GM23338 (cell line): ENCODE data around the gene HHIPL1. TPM values are rescaled to one million over a fixed set of nuclear protein-coding genes. Genes with fewer than 3 reads are reported as not detected.

Experiments used
- ATAC-seq: fragments of 200-7000 bp; cut with Tn5 transposase; 3 replicates; pipeline ENCODE4 v1.9.1; 2020
- DNase-seq: peaks from one replicate; pipeline ENCODE4 v3.0.0-alpha.2; 2015; ENCODE audit warnings: low spot score
- H2AFZ ChIP-seq: fragments of 200-600 bp; sonication (generic); 2 replicates; pipeline ENCODE4 v1.8.0; 2016; ENCODE audit warnings: antibody characterized with exemption, mild to moderate bottlenecking, moderate library complexity
- H3F3A ChIP-seq: fragments of 200-600 bp; sonication (generic); replicated peaks from 2 replicates; pipeline ENCODE4 v1.8.0; 2017; ENCODE audit warnings: antibody characterized with exemption, mixed run types, low read depth
- H3K27ac ChIP-seq: fragments of 200-600 bp; sonication (generic); 2 replicates; pipeline ENCODE4 v1.6.1; 2016; ENCODE audit warnings: low read depth
- H3K27me3 ChIP-seq: fragments of 200-600 bp; sonication (generic); 2 replicates; pipeline ENCODE4 v1.8.0; 2016; ENCODE audit warnings: mild to moderate bottlenecking, mixed run types, moderate library complexity; ENCODE audit not compliant: insufficient read depth
- H3K36me3 ChIP-seq: fragments of 200-600 bp; sonication (generic); 2 replicates; pipeline ENCODE4 v1.8.0; 2016; ENCODE audit warnings: mild to moderate bottlenecking; ENCODE audit not compliant: insufficient read depth
- H3K4me1 ChIP-seq: fragments of 200-600 bp; sonication (generic); 2 replicates; pipeline ENCODE4 v1.8.0; 2016; ENCODE audit warnings: mild to moderate bottlenecking, moderate library complexity; ENCODE audit not compliant: insufficient read depth
- H3K4me2 ChIP-seq: fragments of 200-600 bp; sonication (generic); 2 replicates; pipeline ENCODE4 v1.7.1; 2017; ENCODE audit warnings: mixed run types
- H3K4me3 ChIP-seq: fragments of 200-600 bp; sonication (generic); 2 replicates; pipeline ENCODE4 v1.6.1; 2016; ENCODE audit warnings: mixed run types
- H3K79me2 ChIP-seq: fragments of 200-600 bp; sonication (generic); replicated peaks from 2 replicates; pipeline ENCODE4 v1.8.0; 2017; ENCODE audit warnings: mild to moderate bottlenecking; ENCODE audit not compliant: insufficient read depth
- H3K9me2 ChIP-seq: fragments of 200-600 bp; sonication (generic); 2 replicates; pipeline ENCODE4 v1.8.0; 2017; ENCODE audit not compliant: insufficient read depth
- H4K20me1 ChIP-seq: fragments of 200-600 bp; sonication (generic); replicated peaks from 2 replicates; pipeline ENCODE4 v1.8.0; 2017; ENCODE audit warnings: mild to moderate bottlenecking; ENCODE audit not compliant: insufficient read depth
- H3K27ac Mint-ChIP-seq: 2 replicates; pipeline ENCODE4 v1.8.0; 2020; ENCODE audit warnings: inconsistent platforms, mild to moderate bottlenecking, moderate library complexity, mixed read lengths
- H3K27me3 Mint-ChIP-seq: 3 replicates; pipeline ENCODE4 v1.8.0; 2022; ENCODE audit warnings: low read depth, mild to moderate bottlenecking, moderate library complexity, mixed read lengths, inconsistent platforms; ENCODE audit not compliant: insufficient read depth, poor library complexity
- H3K36me3 Mint-ChIP-seq: 3 replicates; pipeline ENCODE4 v1.8.0; 2021; ENCODE audit warnings: low read depth, mild to moderate bottlenecking, inconsistent platforms, moderate library complexity, mixed read lengths
- H3K4me1 Mint-ChIP-seq: 3 replicates; pipeline ENCODE4 v1.8.0; 2020; ENCODE audit warnings: mild to moderate bottlenecking, inconsistent platforms, mixed read lengths
- H3K4me3 Mint-ChIP-seq: 3 replicates; pipeline ENCODE4 v1.8.0; 2021; ENCODE audit warnings: moderate library complexity, mild to moderate bottlenecking, inconsistent platforms, mixed read lengths
- H3K9me3 Mint-ChIP-seq: 3 replicates; pipeline ENCODE4 v1.8.0; 2020; ENCODE audit warnings: moderate library complexity, mild to moderate bottlenecking, inconsistent platforms, mixed read lengths
- CREB1 ChIP-seq: fragments of 250-450 bp; sonication (Bioruptor Pico); IDR thresholded peaks from 2 replicates; pipeline ENCODE4 v1.5.0; 2020; ENCODE audit warnings: low read depth, mild to moderate bottlenecking, moderate library complexity
- CTCF ChIP-seq, 2 experiments: fragments of 200-600 bp in 1 of 2; sonication (generic) in 1 of 2; conservative IDR thresholded peaks; 2 replicates each; pipeline versions ENCODE4 v1.5.1 to v1.6.1; 2016 to 2017; ENCODE audit warnings: antibody characterized with exemption in 2 of 2, low read depth in 2 of 2, mild to moderate bottlenecking in 2 of 2, moderate library complexity in 1 of 2
- ETS1 ChIP-seq: IDR thresholded peaks from 2 replicates; pipeline ENCODE4 v1.6.1; 2016; ENCODE audit warnings: antibody characterized with exemption
- EZH2 ChIP-seq: fragments of 200-600 bp; sonication (generic); IDR thresholded peaks from one replicate; pipeline ENCODE4 v1.8.0; 2017; ENCODE audit warnings: antibody characterized with exemption, mild to moderate bottlenecking, low read depth; ENCODE audit not compliant: unreplicated experiment
- EZH2phosphoT487 ChIP-seq: fragments of 200-600 bp; sonication (generic); IDR thresholded peaks from one replicate; pipeline ENCODE4 v1.8.1; 2018; ENCODE audit warnings: antibody characterized with exemption; ENCODE audit not compliant: unreplicated experiment
- JUNB ChIP-seq: IDR thresholded peaks from one replicate; pipeline ENCODE4 v1.6.1; 2016; ENCODE audit warnings: antibody characterized with exemption; ENCODE audit not compliant: unreplicated experiment
- NANOG ChIP-seq: IDR thresholded peaks from 2 replicates; pipeline ENCODE4 v1.6.1; 2016; ENCODE audit warnings: antibody characterized with exemption, borderline replicate concordance
- POLR2AphosphoS5 ChIP-seq: IDR thresholded peaks from 2 replicates; pipeline ENCODE4 v1.6.1; 2016; ENCODE audit warnings: antibody characterized with exemption, low read depth
- REST ChIP-seq: IDR thresholded peaks from one replicate; pipeline ENCODE4 v1.6.1; 2018; ENCODE audit warnings: antibody characterized with exemption; ENCODE audit not compliant: unreplicated experiment
- STAT1 ChIP-seq: IDR thresholded peaks from one replicate; pipeline ENCODE4 v1.6.1; 2016; ENCODE audit warnings: antibody characterized with exemption; ENCODE audit not compliant: unreplicated experiment
- ZNF114 ChIP-seq: fragments of 250-450 bp; sonication (Bioruptor Pico); IDR thresholded peaks from 2 replicates; pipeline ENCODE4 v1.5.0; 2020; ENCODE audit warnings: mild to moderate bottlenecking, moderate library complexity
- ZNF331 ChIP-seq: fragments of 250-450 bp; sonication (Bioruptor Pico); IDR thresholded peaks from 2 replicates; pipeline ENCODE4 v1.5.0; 2020; ENCODE audit warnings: low read depth, mild to moderate bottlenecking, moderate library complexity
- ZNF462 ChIP-seq: fragments of 250-450 bp; sonication (Bioruptor Pico); IDR thresholded peaks from 2 replicates; pipeline ENCODE4 v1.5.0; 2020; ENCODE audit warnings: mild to moderate bottlenecking, moderate library complexity
- polyA plus RNA-seq: library from polyadenylated mRNA; unstranded; fragments of >200 nt; fragmentation: Nextera tagmentation; extraction: Ambion mirVana; gene quantifications from 2 replicates; pipeline ENCODE4 v1.2.1, GENCODE V29; 2016
- total RNA-seq: library from RNA; depleted of rRNA; stranded (reverse); fragments of >200 nt; shearing (Covaris generic); gene quantifications from 2 replicates; pipeline ENCODE4 v1.2.3, GENCODE V29; 2014

The HHIPL1 gene
- total and polyA plus RNA-seq, 2 experiments from 2014 or later, result 1.9 to 2.0 TPM

- no peak overlapping the region for H3K4me2 ChIP-seq
- H3K27me3 ChIP-seq, result 0 out of 2 replicates have a peak, but pooled peaks cover under 1% of the 10 kb centered on the region
- no peaks in the 10 kb centered on the region for H3K79me2 ChIP-seq
- no peaks in the 10 kb centered on the region for H3K9me2 ChIP-seq
- peaks cover 6% of the 10 kb centered on the region for H3K4me1 Mint-ChIP-seq
- no peaks in the 10 kb centered on the region for H3K9me3 Mint-ChIP-seq
- no peaks in the 10 kb centered on the region for H3K4me1 ChIP-seq
- DNase-seq (no peak), ATAC-seq (no peak)
- no peak overlapping the region for H2AFZ ChIP-seq
- H3K4me3 ChIP-seq, result no peak overlapping the region
- TF ChIP-seq ZNF114 (CRISPR knock-in tag) (no peak), ETS1 (no peak), ZNF331 (CRISPR knock-in tag) (no peak), JUNB (no peak), NANOG (no peak), CTCF (conservative IDR thresholded peaks at IDR 0.05; ENCODE audit: low read depth in 2 of 2) (no peak), POLR2AphosphoS5 (no peak), REST (no peak), EZH2 (no peak), EZH2phosphoT487 (no peak), ZNF462 (no peak), CREB1 (CRISPR knock-in tag) (no peak), STAT1 (no peak)
- H3K36me3 Mint-ChIP-seq, result no peaks in the 10 kb centered on the region
- H3K27me3 Mint-ChIP-seq, result peaks cover 8% of the 10 kb centered on the region
- H4K20me1 ChIP-seq, result no peaks in the 10 kb centered on the region
- H3K27ac ChIP-seq, result no peak overlapping the region
- no peak overlapping the region for H3K27ac Mint-ChIP-seq
- H3K36me3 ChIP-seq, result no peaks in the 10 kb centered on the region
- H3K4me3 Mint-ChIP-seq, result no peak overlapping the region
- no peaks in the 10 kb centered on the region for H3F3A ChIP-seq
These were observed 32.7 kb upstream of the HHIPL1 start for GRCh38 chr14:99612071-99612737.
